K562 treated with DMSO at 1 percent for 48 hours (cell line): ENCODE results near the gene HERC5. TPM values are rescaled to one million over a fixed set of nuclear protein-coding genes. Genes with fewer than 3 reads are reported as not detected.

ENCODE experiments used
- total RNA-seq: library from RNA; unstranded; fragments of 300-600 nt; gene quantifications from 2 replicates; pipeline ENCODE4 v1.2.3, GENCODE V29; 2022; ENCODE audit warnings: low replicate concordance; ENCODE audit errors: extremely low read depth

The HERC5 gene
- total RNA-seq = not detected in 2 replicates

DNA sequence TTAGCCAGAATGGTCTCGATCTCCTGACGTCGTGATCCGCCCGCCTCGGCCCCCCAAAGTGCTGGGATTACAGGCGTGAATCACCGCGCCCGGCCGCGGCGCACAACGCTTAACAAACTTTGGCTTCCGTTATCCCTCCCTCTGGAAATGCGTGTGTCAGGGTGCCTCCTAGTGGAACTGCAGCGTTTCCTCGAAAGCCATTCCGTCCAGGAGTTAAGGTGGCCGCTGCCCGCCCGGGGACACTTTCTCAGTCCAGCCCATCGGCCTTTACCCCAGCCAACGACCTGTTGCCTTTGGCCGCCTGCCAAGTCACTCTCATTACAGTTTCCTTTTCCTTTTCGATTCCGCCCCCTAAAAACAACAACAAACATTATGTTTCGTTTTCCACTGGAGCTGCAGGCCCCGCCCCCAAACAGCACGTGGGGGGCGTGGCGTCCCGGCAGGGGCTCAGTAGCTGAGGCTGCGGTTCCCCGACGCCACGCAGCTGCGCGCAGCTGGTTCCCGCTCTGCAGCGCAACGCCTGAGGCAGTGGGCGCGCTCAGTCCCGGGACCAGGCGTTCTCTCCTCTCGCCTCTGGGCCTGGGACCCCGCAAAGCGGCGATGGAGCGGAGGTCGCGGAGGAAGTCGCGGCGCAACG lies at the start of gene HERC5:
HERC5 (plus strand) TSS at position 450 of the 637 bp plus-strand sequence; CDS start at position 601, 151 bp downstream.

DNA sequence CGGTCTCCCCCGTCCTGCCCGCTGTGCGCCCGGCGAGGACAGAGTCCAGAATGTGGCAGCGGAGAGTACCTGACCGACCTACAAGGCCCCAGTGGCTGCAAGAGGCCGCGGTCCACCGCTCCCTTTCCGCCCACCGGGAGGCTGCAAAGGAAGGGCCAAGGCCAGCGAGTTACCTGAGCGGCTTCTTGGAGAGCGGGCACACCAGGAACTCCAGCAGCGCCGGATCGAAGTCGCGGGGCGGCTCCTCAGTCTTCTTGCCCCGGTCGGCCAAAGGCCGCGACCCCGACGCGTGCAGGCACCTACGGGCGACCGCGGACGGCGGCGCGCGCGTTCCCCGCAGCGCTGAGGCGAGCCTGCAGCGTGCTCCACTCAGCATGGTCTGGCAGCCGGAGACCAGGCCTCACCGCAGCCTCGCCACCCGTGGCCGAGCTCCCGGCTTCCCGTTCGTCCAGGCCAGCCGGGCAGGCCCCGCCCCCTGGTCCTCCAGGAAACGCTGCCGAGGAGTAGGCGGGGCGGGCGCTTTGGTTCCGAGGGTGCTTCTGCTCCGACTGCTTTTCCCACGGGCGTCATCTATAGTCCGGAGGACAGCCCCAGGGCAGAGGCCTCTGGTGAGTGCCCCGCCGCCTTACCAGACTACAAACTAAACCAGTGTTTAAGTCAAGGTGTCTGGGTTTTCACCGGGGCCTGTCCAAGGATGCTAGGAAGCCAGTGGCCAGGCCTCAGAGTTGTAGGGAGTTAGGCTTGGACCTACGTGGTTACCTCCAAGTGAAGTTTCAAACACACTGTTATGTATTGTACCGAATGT lies 66.6 kb downstream of the HERC5 start, which contains the start of gene PYURF:
PYURF (minus strand) TSS at position 452 of the 805 bp plus-strand sequence; CDS start at position 376, 76 bp downstream.

Other genes with a start within 250 kb of the HERC5 start
- gene PPM1K, start 172.6 kb upstream of the HERC5 start, total RNA-seq = not detected in 2 replicates
- not detected in 2 replicates for gene HERC6, start 78.3 kb upstream of the HERC5 start, total RNA-seq
- not detected in 2 replicates for gene PYURF, start 66.7 kb downstream of the HERC5 start, total RNA-seq
- gene HERC3, start 135.4 kb downstream of the HERC5 start, total RNA-seq = not detected in 2 replicates
- gene NAP1L5, start 240.7 kb downstream of the HERC5 start, total RNA-seq = not detected in 2 replicates